ENCODE data around the gene ACP7.

The ACP7 gene

DNA sequence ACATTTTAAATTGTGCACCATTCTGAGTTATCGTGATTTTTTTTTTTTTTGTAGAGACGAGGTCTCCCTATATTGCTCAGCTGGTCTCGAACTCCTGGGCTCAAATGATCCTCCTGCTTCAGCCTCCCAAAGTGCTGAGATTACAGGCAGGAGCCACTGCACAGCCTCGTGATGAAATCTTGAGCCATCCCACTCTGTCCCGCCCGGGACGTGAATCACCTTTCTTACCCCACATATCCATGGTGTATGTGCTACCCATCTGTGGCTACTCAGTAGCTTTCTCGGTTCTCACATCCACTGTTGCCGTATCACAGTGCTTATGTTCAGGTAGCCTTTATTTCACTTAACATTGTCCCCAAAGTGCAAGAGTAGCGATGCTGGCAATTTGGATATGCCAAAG is 67.9 kb downstream of the ACP7 start:
- DNase-seq (ENCODE audit: low spot score) = no peak
- in situ Hi-C loops (cut with MboI; ENCODE audit: low sequenced_read_pairs, unreplicated experiment) = no loop called here
- no peak for TF ChIP-seq CTCF (IDR thresholded peaks at IDR 0.05; ENCODE audit: borderline replicate concordance, control extremely low read depth, extremely low read depth, insufficient read depth, missing control alignments)

DNA sequence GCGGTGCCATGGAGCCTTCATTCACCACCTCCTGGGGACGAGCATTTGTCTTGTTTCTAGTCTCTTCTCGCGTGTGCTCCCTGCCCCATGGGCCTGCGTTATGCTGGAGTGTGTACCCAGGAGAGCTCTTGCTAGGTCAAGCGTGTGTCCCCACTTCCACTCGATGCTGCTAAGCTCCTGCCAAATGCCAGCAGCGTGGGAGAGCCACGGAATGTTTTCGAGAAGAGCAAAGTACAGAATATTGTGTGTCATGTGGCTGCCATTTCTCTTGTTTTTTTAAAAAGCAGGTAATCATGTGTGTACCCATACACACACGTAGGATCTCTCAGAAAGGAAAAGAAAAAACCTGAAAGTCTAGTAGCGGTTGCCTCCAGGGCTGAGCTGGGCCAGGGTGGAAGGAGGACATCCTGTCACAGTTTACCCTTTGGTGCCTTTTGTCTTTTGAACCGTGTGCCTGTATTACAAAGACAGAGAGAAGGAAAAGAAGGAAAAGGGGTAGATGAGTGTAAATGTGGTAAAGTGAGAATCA is 70.0 kb downstream of the ACP7 start:
- DNase-seq (ENCODE audit: low spot score) = no peak
- in situ Hi-C loops (cut with MboI; ENCODE audit: low sequenced_read_pairs, unreplicated experiment) = no loop called here
- no peak for TF ChIP-seq CTCF (IDR thresholded peaks at IDR 0.05; ENCODE audit: borderline replicate concordance, control extremely low read depth, extremely low read depth, insufficient read depth, missing control alignments)

DNA sequence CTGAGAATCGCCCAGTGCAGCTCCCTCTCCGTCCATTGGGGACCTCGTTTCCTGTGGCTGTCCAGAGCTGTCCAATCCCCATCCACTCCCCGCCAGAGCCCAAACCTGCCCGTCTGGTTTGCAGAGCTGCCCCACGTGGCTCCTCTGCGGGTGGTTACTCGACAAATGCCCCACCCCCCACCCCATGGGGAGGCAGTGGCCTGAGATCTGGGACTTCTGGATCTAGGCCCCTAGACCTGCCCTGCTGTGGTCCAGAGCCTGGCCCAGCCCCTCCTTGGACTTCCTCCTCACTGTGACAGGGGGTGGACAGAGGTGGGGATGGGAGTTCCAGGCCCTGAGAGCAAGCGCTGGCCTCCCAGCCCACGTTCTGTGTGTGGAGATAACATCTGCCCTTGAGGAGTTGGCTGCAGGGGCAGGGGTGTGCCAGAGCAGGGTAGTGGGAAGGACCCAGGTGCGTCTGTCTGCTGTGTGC is 70.5 kb downstream of the ACP7 start:
- in situ Hi-C loops (cut with MboI; ENCODE audit: low sequenced_read_pairs, unreplicated experiment) = no loop called here
- no peak for TF ChIP-seq CTCF (IDR thresholded peaks at IDR 0.05; ENCODE audit: borderline replicate concordance, control extremely low read depth, extremely low read depth, insufficient read depth, missing control alignments)
- no peak for DNase-seq (ENCODE audit: low spot score)

GRCh38 chr19:39155114-39155700 is 71.0 kb downstream of the ACP7 start:
- in situ Hi-C loops (cut with MboI; ENCODE audit: low sequenced_read_pairs, unreplicated experiment) = no loop called here
- no peak for TF ChIP-seq CTCF (IDR thresholded peaks at IDR 0.05; ENCODE audit: borderline replicate concordance, control extremely low read depth, extremely low read depth, insufficient read depth, missing control alignments)
- DNase-seq (ENCODE audit: low spot score) = no peak

- TF ChIP-seq CTCF (IDR thresholded peaks at IDR 0.05; ENCODE audit: borderline replicate concordance, control extremely low read depth, extremely low read depth, insufficient read depth, missing control alignments) = no peak
- DNase-seq (ENCODE audit: low spot score) = no peak
- in situ Hi-C loops (cut with MboI; ENCODE audit: low sequenced_read_pairs, unreplicated experiment) = no loop called here
Observed at GRCh38 chr19:39155741-39156140, 71.6 kb downstream of the ACP7 start.

DNA sequence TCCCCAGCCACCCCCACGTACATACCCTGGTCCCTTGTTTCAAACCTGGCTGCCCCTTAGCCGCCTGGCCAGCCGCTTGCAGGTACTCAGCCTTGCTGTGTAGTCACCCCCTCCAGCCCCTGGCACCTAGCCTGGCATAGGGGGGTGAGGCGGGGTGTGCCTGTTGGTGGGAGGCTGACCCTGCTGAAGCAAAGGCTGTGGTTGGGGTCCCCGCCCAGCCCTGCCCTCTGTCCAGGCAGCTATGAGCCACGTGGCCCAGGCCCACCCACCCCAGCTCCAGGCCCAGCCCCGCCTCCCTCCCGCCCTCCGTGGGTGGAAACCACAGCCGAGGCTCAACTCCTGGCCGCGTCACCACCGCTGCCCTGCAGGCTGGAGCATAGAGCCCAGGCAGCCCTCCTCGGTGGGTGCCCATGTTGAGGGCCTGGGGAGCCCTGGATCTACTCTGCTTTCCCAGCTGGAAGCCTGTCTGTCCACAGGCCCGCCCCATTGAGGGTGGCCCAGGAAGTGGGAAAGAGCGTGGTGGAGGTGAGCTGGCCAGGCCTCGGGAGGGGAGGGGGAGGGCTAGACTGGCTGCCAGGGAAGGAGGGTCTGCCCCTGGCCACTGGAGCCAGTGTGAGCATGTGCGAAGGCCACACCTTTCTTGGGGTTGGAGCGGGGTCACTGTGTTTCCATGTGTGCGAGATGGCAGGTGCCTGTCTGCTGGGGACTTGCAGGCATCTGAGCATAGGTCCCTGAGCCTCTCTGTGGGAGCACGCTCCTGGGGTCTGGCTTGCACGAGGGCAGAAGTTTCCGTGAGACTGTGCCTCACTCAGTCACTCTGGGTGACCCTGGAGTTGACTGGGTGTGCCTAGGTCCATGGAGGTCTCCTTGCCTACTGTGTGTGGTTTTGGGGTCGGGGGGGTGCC is 72.4 kb downstream of the ACP7 start:
- no peak for DNase-seq (ENCODE audit: low spot score)
- TF ChIP-seq CTCF (IDR thresholded peaks at IDR 0.05; ENCODE audit: borderline replicate concordance, control extremely low read depth, extremely low read depth, insufficient read depth, missing control alignments) = no peak
- in situ Hi-C loops (cut with MboI; ENCODE audit: low sequenced_read_pairs, unreplicated experiment) = no loop called here
